AG10803 (cell line): ENCODE measurements around the gene EFNA1.

Source experiments
- DNase-seq: peaks from one replicate; pipeline ENCODE4 v3.0.0; 2010; ENCODE audit warnings: low read depth
- H3K4me3 ChIP-seq: 2 replicates; pipeline ENCODE4 v1.5.1; 2011; ENCODE audit warnings: mild to moderate bottlenecking, low read length, control low read depth
- TF ChIP-seq, protein P1 (sequence below): conservative IDR thresholded peaks from 2 replicates; pipeline ENCODE4 v1.5.1; 2011; ENCODE audit warnings: mild to moderate bottlenecking, low read length, control low read depth, inconsistent platforms

The EFNA1 gene

DNA sequence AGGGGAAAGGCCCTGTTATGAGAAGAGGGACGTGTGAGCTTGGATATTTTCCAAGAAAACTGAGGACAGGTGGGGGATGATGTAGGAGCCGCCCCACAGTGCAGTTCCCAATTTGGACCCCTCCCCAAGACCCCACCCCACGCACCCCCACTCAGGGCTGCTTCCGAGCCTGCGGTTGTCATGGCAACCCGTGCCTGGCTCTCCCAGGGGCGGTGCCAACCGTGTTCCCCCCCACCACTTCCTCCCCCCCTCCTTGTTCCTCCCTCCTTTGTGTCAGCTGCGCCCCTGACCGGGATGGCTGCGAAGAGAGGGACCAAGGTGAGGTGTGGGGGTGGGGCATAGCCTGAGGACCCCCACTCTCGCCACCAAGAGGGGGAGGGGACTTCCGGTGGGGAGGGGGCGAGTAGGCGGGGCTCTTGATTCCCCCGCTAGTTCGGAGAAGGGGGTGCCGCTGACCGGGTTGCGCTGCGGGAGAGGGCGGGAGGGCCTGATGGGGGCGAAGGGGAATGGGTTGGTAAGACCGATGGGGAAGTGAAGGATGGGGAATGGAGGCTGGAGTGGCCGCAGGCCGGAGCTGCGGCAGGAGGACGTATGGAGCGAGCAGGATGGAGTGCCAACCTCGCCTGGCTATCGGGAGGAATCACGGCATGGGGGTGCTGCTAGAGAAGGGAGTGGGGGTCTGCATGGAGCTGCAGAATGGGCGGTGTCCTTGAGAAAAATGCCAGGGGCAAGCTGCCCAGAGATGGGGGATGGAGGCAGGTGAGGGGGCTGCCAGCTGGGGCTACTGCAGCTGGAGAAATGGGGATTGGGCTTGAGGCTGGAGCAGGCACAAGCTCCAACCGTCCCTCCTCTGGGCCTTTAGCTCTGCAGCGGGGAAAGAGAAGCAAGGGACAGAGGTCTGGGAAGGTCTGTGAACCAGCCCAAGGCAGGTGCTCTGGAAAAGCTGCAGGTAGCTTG lies 46.9 kb downstream of the EFNA1 start:
- TF ChIP-seq, protein P1, sequence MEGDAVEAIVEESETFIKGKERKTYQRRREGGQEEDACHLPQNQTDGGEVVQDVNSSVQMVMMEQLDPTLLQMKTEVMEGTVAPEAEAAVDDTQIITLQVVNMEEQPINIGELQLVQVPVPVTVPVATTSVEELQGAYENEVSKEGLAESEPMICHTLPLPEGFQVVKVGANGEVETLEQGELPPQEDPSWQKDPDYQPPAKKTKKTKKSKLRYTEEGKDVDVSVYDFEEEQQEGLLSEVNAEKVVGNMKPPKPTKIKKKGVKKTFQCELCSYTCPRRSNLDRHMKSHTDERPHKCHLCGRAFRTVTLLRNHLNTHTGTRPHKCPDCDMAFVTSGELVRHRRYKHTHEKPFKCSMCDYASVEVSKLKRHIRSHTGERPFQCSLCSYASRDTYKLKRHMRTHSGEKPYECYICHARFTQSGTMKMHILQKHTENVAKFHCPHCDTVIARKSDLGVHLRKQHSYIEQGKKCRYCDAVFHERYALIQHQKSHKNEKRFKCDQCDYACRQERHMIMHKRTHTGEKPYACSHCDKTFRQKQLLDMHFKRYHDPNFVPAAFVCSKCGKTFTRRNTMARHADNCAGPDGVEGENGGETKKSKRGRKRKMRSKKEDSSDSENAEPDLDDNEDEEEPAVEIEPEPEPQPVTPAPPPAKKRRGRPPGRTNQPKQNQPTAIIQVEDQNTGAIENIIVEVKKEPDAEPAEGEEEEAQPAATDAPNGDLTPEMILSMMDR, result no peak
- no peak for DNase-seq
- peak overlapping the region; percentile 98 for H3K4me3 ChIP-seq

DNA sequence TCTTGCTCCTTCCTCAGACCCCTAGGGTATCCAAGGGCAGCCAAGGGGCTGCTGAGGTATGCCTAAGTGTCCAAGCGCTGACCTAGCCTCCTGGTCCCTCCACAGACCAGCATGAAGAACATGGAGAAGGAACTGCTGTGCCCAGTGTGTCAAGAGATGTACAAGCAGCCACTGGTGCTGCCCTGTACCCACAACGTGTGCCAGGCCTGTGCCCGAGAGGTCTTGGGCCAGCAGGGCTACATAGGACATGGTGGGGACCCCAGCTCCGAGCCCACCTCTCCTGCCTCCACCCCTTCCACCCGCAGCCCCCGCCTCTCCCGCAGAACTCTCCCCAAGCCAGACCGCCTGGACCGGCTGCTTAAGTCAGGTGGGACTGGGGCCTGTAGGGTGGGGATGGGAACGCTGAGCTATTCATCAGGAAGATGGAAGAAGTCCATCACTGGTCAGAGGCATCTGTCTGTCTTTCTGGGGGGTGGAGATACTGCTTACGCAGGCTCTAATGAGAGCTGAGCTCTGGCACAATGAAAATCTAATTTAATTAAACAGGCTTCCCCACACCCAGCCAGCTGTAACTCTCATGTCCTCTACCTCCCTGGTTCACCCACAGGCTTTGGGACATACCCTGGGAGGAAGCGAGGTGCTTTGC lies 47.7 kb downstream of the EFNA1 start:
- no peak for DNase-seq
- H3K4me3 ChIP-seq, result no peak overlapping the region
- TF ChIP-seq, protein P1, result no peak

DNA sequence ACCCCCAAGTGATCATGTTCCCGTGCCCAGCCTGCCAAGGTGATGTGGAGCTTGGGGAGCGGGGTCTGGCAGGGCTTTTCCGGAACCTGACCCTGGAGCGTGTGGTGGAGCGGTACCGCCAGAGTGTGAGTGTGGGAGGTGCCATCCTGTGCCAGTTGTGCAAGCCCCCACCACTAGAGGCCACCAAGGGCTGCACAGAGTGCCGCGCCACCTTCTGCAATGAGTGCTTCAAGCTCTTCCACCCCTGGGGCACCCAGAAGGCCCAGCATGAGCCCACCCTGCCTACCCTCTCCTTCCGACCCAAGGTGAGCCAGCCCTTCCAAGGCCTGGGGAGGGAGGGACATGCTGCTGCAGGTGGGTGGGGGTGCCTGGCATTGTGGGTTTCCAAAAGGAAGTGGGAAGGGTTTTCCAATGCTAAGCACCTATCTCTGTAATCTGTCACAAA lies 48.3 kb downstream of the EFNA1 start:
- DNase-seq, result no peak
- TF ChIP-seq, protein P1, result no peak; the same call in 1 of the 2 replicates
- H3K4me3 ChIP-seq, result no peak overlapping the region

DNA sequence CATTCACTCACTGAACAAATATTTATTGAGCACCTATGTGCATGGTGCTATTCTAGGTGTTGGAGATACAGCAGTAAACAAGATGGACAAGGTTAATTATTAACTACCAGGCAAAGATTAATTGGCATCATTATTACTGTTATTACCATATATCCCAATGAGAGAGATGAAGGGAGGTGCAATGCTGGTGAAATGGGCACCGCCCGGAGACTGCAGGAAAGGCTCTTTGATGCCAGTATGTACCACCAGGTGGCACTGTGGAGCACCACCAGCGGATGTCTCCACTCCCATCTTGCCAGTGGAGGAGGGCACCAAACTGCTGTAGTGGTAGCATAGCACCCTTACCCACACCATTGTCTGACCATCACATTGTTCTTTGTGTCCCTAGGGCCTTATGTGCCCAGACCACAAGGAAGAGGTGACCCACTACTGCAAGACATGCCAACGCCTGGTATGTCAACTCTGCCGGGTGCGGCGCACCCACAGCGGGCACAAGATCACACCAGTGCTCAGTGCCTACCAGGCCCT lies 48.9 kb downstream of the EFNA1 start:
- no peak overlapping the region for H3K4me3 ChIP-seq
- TF ChIP-seq, protein P1, result peak; percentile 94
- peak; percentile 69 for DNase-seq

DNA sequence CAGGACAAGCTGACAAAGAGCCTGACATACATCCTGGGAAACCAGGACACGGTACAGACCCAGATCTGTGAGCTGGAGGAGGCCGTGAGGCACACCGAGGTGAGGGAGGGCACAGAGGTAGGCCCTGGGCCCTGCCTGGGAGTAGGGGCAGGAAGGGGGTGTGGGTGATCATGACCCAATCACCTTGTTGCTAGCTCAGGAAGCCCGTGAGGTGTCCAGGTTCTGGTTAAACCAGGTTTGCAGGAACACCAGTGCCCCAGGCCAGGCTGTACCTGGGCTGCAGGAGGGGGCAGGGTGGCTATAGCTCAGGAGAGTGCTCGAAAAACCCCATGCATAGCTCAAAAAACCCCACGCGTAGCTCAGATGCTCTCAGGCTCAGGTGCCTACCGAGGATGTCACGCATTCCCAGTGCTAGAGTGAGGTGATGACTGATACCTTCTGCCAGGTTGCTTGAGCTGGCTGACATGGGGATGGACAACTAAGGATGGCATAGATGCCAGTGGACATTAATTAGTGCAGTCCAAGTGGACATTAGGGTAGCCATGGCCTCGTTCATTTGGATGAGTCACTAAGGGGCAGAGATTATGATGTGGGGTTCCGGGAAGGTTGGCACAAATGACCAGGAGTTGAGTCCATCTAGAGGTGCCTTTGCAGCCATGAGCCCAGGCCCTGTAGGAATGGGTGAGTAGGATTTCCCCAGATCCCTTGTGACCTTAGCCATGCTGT lies 49.7 kb downstream of the EFNA1 start:
- H3K4me3 ChIP-seq, result no peak overlapping the region
- TF ChIP-seq, protein P1, result no peak

DNA sequence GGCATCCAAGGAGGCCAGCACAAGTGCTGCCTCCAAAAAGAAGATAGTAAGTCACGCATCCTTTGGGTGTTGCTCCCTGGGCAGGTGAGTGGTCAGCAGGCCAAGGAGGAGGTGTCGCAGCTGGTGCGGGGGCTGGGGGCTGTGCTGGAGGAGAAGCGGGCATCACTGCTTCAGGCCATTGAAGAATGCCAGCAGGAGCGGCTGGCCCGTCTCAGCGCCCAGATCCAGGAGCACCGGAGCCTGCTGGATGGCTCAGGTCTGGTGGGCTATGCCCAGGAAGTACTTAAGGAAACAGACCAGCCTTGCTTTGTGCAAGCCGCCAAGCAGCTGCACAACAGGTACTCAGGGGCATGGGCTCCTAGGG lies 50.2 kb downstream of the EFNA1 start:
- no peak overlapping the region for H3K4me3 ChIP-seq
- TF ChIP-seq, protein P1, result no peak

More for the DNA sequence above, 49.7 kb downstream of the EFNA1 start:
- no peak for DNase-seq

More for the DNA sequence above, 50.2 kb downstream of the EFNA1 start:
- DNase-seq, result no peak
